ENCODE results near the gene SH3D21.
A peak's percentile ranks its signal among the peaks of the same experiment; 100 is the strongest.

Gene SH3D21

DNA sequence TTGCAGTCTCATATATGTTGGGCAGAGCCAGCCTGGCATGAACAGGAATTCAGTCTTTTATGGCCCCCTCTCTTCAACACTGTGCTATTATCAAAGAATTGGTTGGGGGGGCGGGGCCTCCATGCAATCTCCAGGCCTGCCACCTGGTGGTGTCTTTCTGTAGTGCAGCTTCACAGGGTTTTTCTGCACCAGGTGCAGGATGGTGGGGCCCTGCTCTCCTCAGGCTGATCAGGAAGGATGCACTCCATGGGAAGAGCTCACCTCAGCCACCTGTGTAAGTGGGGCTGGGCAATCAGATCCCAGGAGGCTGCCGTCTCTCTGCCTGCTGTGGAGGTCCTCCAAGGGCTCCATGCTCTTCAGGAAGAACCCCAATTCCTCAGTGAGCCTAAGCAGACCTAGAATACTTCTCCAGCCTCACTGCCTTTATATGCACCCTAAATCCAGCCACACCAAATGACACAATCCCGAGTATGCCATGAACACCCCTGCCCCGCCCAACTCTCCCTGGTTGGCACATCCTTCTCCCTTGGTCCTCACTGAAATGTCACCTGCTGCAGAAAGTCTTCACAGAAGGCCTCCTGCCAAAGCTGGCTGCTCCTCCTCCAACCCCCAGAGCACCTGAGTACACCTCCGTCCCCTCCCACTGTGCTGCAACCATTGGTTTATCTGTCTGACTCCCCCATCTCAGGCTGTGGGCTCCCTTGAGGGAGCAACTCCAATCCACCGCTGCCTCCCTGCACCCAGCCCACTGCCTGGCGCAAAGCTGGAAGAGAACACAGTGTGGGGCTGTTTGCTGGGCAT lies 63.1 kb downstream of the SH3D21 start:
- no peak for DNase-seq (ENCODE audit: low read depth)
- TF ChIP-seq, protein P1, sequence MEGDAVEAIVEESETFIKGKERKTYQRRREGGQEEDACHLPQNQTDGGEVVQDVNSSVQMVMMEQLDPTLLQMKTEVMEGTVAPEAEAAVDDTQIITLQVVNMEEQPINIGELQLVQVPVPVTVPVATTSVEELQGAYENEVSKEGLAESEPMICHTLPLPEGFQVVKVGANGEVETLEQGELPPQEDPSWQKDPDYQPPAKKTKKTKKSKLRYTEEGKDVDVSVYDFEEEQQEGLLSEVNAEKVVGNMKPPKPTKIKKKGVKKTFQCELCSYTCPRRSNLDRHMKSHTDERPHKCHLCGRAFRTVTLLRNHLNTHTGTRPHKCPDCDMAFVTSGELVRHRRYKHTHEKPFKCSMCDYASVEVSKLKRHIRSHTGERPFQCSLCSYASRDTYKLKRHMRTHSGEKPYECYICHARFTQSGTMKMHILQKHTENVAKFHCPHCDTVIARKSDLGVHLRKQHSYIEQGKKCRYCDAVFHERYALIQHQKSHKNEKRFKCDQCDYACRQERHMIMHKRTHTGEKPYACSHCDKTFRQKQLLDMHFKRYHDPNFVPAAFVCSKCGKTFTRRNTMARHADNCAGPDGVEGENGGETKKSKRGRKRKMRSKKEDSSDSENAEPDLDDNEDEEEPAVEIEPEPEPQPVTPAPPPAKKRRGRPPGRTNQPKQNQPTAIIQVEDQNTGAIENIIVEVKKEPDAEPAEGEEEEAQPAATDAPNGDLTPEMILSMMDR (IDR thresholded peaks at IDR 0.05; ENCODE audit: control insufficient read depth, insufficient read depth, low read depth, low read length, missing control alignments), result peak; percentile 90
- H3K4me3 ChIP-seq (ENCODE audit: control insufficient read depth, low read depth, low read length), result no peak overlapping the region

All from AG09309 (cell line).